Endothelial cell (in vitro differentiated cells): Measurements from ENCODE around the gene DNHD1. TPM values are rescaled to one million over a fixed set of nuclear protein-coding genes. Genes with fewer than 3 reads are reported as not detected.

Experiments used
- DNase-seq: peaks from one replicate; pipeline ENCODE4 v3.0.0; 2021; ENCODE audit warnings: low spot score
- H3K27ac Mint-ChIP-seq: one replicate; pipeline ENCODE4 v1.8.0; 2021; ENCODE audit warnings: mixed read lengths, inconsistent platforms; ENCODE audit not compliant: unreplicated experiment
- H3K27me3 Mint-ChIP-seq: one replicate; pipeline ENCODE4 v1.8.0; 2021; ENCODE audit warnings: mild to moderate bottlenecking, moderate library complexity, mixed read lengths, inconsistent platforms; ENCODE audit not compliant: unreplicated experiment
- H3K36me3 Mint-ChIP-seq: one replicate; pipeline ENCODE4 v1.8.0; 2021; ENCODE audit warnings: mild to moderate bottlenecking, low read depth, mixed read lengths, inconsistent platforms; ENCODE audit not compliant: unreplicated experiment
- H3K4me1 Mint-ChIP-seq: one replicate; pipeline ENCODE4 v1.8.0; 2021; ENCODE audit warnings: mild to moderate bottlenecking, mixed read lengths, inconsistent platforms; ENCODE audit not compliant: unreplicated experiment
- H3K4me3 Mint-ChIP-seq: one replicate; pipeline ENCODE4 v1.8.0; 2021; ENCODE audit warnings: mild to moderate bottlenecking, mixed read lengths, inconsistent platforms; ENCODE audit not compliant: unreplicated experiment
- H3K9me3 Mint-ChIP-seq: one replicate; pipeline ENCODE4 v1.8.0; 2021; ENCODE audit warnings: mixed read lengths, inconsistent platforms; ENCODE audit not compliant: unreplicated experiment
- total RNA-seq: library from RNA; stranded (reverse); fragmentation: NEBNext Ultra II Directional; extraction: Animal tissue kit (Norgen Biotek cat#: 25700); gene quantifications from one replicate; pipeline ENCODE4 v1.2.1, GENCODE V29; 2021; ENCODE audit not compliant: unreplicated experiment
- TF ChIP-seq, protein P1 (sequence below): fragments of 200-600 bp; sonication (generic); IDR thresholded peaks from one replicate; pipeline ENCODE4 v1.5.0; 2021; ENCODE audit warnings: antibody characterized with exemption; ENCODE audit not compliant: unreplicated experiment

DNHD1 gene
- total RNA-seq, 1 donor from 2014 or later = 8.5 TPM

DNA sequence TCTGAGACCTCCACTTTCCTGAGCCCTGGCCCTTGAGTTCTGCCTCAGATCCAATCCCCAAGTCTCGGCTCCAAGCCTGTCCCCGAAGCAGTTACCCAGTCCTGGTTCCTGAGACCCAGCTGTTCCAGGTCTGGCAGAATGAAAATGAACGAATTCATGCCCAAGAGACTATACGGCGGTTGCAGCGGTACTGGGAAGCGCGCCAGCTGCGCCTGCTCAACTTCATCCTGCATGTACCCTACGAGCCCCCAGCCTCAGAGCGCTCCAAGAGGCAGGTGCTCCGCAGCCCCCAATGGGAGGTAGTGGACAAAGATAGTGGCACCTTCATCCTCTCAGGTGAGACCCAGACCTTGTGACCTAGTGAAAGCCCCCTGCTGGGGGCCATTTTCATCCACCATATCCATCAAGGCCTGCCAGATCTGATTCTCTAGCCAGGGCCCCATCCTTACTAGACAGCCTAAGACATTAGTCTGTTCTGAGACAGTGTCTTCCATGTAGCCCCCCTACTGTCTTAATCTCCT, 42.7 kb downstream of the DNHD1 start:
- H3K4me1 Mint-ChIP-seq = peaks cover 10% of the 10 kb centered on the region
- no peaks in the 10 kb centered on the region for H3K9me3 Mint-ChIP-seq
- H3K36me3 Mint-ChIP-seq = no peaks in the 10 kb centered on the region
- no peaks in the 10 kb centered on the region for H3K27me3 Mint-ChIP-seq
- TF ChIP-seq, protein P1, sequence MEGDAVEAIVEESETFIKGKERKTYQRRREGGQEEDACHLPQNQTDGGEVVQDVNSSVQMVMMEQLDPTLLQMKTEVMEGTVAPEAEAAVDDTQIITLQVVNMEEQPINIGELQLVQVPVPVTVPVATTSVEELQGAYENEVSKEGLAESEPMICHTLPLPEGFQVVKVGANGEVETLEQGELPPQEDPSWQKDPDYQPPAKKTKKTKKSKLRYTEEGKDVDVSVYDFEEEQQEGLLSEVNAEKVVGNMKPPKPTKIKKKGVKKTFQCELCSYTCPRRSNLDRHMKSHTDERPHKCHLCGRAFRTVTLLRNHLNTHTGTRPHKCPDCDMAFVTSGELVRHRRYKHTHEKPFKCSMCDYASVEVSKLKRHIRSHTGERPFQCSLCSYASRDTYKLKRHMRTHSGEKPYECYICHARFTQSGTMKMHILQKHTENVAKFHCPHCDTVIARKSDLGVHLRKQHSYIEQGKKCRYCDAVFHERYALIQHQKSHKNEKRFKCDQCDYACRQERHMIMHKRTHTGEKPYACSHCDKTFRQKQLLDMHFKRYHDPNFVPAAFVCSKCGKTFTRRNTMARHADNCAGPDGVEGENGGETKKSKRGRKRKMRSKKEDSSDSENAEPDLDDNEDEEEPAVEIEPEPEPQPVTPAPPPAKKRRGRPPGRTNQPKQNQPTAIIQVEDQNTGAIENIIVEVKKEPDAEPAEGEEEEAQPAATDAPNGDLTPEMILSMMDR = no peak
- no peak overlapping the region for H3K27ac Mint-ChIP-seq
- no peak overlapping the region for H3K4me3 Mint-ChIP-seq
- no peak for DNase-seq

DNA sequence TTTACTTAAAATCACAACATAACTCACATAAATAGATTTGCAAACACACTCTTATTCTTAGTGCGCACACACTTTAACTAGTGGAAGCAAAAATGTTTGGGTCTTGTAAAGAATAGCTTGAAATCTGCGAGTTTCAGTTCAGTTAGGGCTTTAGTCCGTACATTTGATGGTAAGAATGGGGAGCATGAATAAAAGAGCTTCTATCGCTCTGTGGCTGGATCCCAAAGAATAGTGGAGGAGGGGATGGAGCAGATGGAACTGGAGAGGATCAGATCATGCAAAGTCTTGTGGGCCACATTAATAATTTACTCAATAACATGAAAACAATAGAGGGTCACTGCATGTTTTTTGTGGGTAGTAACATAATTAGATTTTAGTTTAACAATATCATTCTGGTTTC, 44.3 kb downstream of the DNHD1 start:
- TF ChIP-seq, protein P1 = no peak
- Mint-ChIP-seq H3K9me3 (no peaks in the 10 kb centered on the region), H3K4me1 (peaks cover 10% of the 10 kb centered on the region), H3K27me3 (no peaks in the 10 kb centered on the region), H3K27ac (no peak overlapping the region), H3K4me3 (no peak overlapping the region), H3K36me3 (no peaks in the 10 kb centered on the region)
- DNase-seq = no peak

GRCh38 chr11:6542727-6543126, 45.6 kb downstream of the DNHD1 start:
- no peaks in the 10 kb centered on the region for H3K27me3 Mint-ChIP-seq
- TF ChIP-seq, protein P1 = no peak

GRCh38 chr11:6544921-6545850, 48.1 kb downstream of the DNHD1 start:
- Mint-ChIP-seq H3K4me1 (no peaks in the 10 kb centered on the region), H3K27ac (no peak overlapping the region), H3K9me3 (no peaks in the 10 kb centered on the region), H3K36me3 (peaks cover 4% of the 10 kb centered on the region), H3K4me3 (no peak overlapping the region), H3K27me3 (peaks cover 1% of the 10 kb centered on the region)
- no peak for DNase-seq
- TF ChIP-seq, protein P1 = no peak

More at GRCh38 chr11:6542727-6543126, 45.6 kb downstream of the DNHD1 start:
- Mint-ChIP-seq H3K27ac (no peak overlapping the region), H3K9me3 (no peaks in the 10 kb centered on the region), H3K4me3 (no peak overlapping the region), H3K4me1 (peaks cover 10% of the 10 kb centered on the region), H3K36me3 (no peaks in the 10 kb centered on the region)
- DNase-seq = no peak
